ENCODE measurements around the gene ATXN2L.
"Not testable (repeated sequence)": the region's sequence is repeated elsewhere in the genome, so short reads cannot be mapped to it uniquely, and the experiment has no call there.

ATXN2L gene

DNA sequence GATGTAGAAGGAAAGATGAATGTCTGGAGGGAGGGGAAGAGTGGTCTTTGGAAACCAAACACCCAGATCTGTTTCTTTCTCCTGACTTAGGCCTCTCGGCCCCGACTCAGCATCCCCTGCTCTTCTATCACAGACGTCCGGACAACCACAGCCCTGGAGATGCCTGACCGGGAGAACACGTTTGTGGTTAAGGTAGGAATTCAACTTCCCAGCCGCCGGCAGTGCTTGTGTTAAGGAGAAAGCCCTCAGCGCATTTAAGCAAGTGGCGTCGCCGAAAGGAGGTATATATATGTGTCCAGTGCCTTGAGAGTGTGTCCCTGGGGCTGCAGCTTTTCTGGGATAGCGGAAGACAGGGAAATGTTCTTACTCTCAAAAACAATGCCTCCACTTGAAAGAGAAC is 44.4 kb downstream of the ATXN2L start:
- DNase-seq (ENCODE audit: low spot score), result no peak

DNA sequence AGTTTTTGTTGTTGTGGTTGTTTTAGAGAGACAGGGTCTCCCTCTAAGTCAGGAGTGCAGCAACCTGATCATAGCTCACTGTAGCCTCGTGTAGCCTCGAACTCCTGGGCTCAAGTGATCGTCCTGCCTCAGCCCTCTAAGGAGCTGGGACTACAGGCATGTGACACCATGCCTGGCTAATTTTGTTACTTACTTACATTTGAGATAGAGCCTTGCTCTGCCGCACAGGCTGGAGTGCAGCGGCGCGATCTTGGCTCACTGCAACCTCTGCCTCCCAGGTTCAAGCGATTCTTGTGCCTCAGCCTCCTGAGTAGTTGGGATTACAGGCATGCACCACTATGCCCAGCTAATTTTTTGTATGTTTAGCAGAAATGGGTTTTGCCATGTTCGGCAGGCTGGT is 44.8 kb downstream of the ATXN2L start:
- DNase-seq (ENCODE audit: low spot score), result not testable (repeated sequence)

DNA sequence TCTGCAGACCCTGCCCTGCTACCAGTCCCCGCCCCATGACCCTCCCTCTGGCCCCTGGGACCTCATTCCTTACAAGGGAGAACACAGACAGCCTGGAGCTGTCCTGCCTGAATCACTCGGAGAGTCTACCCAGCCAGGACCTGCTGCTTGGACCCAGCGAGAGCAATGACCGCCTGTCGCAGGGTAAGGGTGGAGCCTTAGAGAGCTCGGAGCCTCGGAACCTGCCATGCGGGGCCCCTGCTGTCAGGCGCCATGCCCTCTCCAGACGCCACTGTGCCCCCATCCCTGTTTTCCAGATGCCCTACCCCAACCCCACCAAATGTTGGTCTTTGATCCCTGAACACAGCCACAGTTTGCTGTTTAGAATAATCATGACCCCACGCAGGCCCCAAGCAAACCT is 46.4 kb downstream of the ATXN2L start:
- DNase-seq (ENCODE audit: low spot score), result no peak

- DNase-seq (ENCODE audit: low spot score), result no peak
Measured at GRCh38 chr16:28872952-28873351, 50.2 kb downstream of the ATXN2L start.

- DNase-seq (ENCODE audit: low spot score), result no peak
Measured at GRCh38 chr16:28873543-28874201, 50.9 kb downstream of the ATXN2L start.

DNA sequence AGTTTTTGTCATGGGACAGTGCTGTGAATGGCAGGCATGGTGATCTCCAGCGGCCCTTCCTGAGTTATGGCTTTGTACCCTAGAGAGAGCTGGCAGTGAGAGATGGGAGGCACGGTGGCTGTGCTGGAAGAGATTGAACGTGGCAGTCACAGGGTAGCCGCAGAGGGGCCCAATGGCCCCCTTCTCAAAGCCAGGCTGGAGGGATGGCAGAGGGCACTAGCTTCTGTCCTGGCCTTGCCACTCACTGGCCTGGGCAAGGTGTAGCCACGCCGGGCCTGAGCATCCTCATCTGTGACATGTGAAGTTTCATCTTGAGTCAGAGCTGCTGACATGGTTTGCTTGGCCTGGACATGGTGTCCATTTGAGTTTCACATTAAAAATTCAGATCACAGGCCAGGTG is 51.6 kb downstream of the ATXN2L start:
- DNase-seq (ENCODE audit: low spot score), result no peak

GRCh38 chr16:28875134-28876018 is 52.6 kb downstream of the ATXN2L start:
- no peak for DNase-seq (ENCODE audit: low spot score)

- DNase-seq (ENCODE audit: low spot score), result no peak
Measured at GRCh38 chr16:28876019-28876659, 53.3 kb downstream of the ATXN2L start.

- DNase-seq (ENCODE audit: low spot score), result no peak
Measured at GRCh38 chr16:28876973-28877654, 54.3 kb downstream of the ATXN2L start.

- DNase-seq (ENCODE audit: low spot score), result no peak
Measured at GRCh38 chr16:28877655-28878000, 54.8 kb downstream of the ATXN2L start.

DNA sequence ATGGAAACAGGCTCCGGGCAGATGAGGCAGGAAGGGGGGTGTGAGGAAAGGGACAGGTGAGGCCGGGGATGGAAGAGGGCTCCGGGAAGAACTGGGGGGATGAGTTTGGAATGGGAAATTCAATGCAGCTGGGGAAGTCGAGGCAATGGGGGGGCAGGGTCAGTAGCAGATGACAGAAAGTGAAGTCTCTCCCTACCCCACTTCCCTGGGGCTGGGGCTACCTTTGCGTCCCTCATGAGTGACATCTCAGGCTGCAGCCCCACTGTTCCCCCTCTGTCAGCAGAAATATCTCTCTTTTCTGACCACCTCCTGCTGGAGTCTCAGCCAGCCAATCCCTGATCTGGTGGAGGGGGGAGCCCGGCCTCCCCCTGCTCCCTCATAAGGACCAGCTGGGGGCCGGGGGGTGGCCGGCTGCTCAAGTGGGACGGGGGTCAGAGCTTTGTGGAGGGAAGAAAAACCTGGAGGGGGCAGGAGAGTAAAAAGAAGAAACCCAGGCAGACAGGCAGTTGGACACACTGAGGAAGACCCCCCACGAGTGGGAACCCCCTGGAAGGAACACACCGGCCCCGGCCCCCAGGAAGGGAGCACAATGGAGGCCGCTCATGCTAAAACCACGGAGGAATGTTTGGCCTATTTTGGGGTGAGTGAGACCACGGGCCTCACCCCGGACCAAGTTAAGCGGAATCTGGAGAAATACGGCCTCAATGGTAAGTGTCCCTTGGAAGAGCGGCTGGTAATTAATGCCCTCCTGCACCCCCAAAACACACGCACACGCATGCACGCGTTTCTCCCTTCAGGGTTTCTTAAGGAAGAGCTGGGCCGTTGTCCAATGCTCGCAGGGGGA is 55.5 kb downstream of the ATXN2L start, which contains the start of gene ATP2A1:
Gene ATP2A1 (plus strand): TSS at position 406 of the 844 bp plus-strand sequence. CDS start 184 bp downstream, at position 590.
- no peak for DNase-seq (ENCODE audit: low spot score)

DNA sequence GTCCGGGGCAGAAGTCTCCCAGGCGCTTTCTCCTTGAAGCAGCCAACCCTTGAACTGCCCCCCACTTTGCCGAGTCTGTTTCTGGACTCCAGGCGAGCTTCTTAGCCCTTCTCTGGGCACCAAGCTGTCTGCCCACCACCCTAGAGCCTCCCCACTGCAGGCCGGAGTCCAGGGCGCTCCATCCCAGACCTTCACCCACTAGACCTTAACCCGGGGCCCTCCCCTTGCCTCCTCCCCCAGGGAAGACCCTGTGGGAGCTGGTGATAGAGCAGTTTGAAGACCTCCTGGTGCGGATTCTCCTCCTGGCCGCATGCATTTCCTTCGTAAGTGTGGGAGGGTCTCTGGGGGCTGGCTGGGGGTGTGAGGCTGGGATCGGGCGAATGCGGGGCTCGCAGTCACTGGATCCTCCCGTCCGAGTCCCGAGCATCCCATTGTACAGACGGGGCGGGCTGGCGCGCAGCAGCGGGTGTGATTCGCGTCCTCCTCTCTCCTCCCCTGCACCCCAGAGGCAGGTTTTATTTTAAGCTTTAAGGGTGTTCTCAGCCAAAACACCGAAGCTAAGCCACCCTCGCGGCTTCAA is 56.6 kb downstream of the ATXN2L start:
- DNase-seq (ENCODE audit: low spot score), result no peak

DNA sequence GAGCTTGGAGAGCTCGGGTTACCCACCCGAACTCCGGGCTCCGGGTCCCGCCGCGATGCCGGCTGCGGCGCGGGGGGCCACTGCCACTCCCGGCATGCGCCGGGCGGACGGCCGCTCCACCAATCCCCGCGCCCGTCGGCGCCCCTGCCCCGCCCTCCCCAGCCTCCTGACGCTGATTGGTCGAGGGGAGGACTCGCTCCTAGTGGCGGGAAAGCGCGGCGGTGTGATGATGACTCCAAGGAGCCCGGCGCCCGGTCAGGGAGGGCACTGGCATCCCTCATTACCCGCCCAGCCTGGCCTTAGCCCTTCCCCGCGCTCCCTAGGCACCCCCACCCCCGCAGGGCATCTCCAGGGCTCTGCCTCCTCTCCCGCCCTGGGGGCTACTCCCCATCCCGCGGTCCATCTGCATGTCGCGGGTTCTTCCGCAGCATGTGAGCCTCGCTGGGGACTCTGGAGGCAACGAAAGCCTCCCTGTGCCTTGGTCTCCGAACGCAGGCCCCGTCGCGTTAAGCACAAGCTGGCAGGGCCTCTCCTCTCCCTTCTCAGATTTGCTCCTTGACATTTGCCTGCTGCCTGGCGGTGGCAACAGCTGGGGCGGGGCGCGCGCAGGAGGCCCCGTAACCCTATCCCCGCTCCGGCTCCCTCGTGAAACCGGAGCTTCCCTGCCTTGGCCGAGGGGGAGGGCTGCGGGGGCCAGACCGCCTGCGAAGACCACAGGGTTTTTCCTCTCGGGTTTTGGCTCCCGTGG is 57.2 kb downstream of the ATXN2L start:
- DNase-seq (ENCODE audit: low spot score), result peak; percentile 80

GRCh38 chr16:28880589-28880915 is 57.8 kb downstream of the ATXN2L start:
- no peak for DNase-seq (ENCODE audit: low spot score)

- no peak for DNase-seq (ENCODE audit: low spot score)
Measured at GRCh38 chr16:28880955-28881354, 58.2 kb downstream of the ATXN2L start.

DNA sequence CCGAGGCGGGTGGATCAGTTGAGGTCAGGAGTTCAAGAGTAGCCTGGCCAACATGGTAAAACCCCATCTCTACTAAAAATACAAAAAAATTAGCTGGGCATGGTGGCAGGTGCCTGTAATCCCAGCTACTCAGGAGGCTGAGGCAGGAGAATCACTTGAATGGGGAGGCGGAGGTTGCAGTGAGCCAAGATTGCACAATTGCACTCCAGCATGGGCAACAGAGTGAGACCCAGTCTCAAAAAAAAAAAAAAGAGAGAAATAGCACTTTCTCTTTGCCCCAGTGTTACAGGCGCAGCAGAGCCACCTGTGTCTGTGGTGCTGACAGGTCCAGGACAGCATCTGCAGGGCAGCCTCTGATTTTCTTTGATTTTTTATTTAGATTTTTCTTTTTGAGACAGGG is 58.8 kb downstream of the ATXN2L start:
- DNase-seq (ENCODE audit: low spot score), result not testable (repeated sequence)

- no peak for DNase-seq (ENCODE audit: low spot score)
Measured at GRCh38 chr16:28882551-28883160, 59.9 kb downstream of the ATXN2L start.

GRCh38 chr16:28883221-28883996 is 60.6 kb downstream of the ATXN2L start:
- DNase-seq (ENCODE audit: low spot score), result no peak

GRCh38 chr16:28884045-28884444 is 61.2 kb downstream of the ATXN2L start:
- no peak for DNase-seq (ENCODE audit: low spot score)

All from putamen (tissue), 1 donor.